HCT116 (cell line): ENCODE data around the gene CIAO2B.

Source experiments
- CTCF ChIP-seq, 3 experiments: fragments of 200-600 bp in 1 of 3; sonication (generic) in 1 of 3; IDR thresholded peaks in 2 of 3; conservative IDR thresholded peaks in 1 of 3; 2 replicates each; pipeline ENCODE4 v1.5.1; 2012 to 2017; ENCODE audit warnings: low read depth in 2 of 3, low read length in 2 of 3, antibody characterized with exemption in 1 of 3, borderline replicate concordance in 1 of 3, control low read depth in 1 of 3, mild to moderate bottlenecking in 1 of 3, mixed read lengths in 1 of 3, mixed run types in 1 of 3, moderate library complexity in 1 of 3; ENCODE audit not compliant: insufficient read depth in 1 of 3
- JUND ChIP-seq: IDR thresholded peaks from 2 replicates; pipeline ENCODE4 v1.6.1; 2012
- POLR2A ChIP-seq: IDR thresholded peaks from 2 replicates; pipeline ENCODE4 v1.7.0; 2011; ENCODE audit warnings: borderline replicate concordance; ENCODE audit not compliant: insufficient read depth, insufficient read length; ENCODE audit errors: extremely low read depth
- POLR2AphosphoS5 ChIP-seq: IDR thresholded peaks from 2 replicates; pipeline ENCODE4 v1.6.1; 2011; ENCODE audit warnings: mild to moderate bottlenecking, low read depth, low read length, moderate library complexity
- SIN3A ChIP-seq: IDR thresholded peaks from 2 replicates; pipeline ENCODE4 v1.6.1; 2012; ENCODE audit warnings: low read depth
- SP1 ChIP-seq: IDR thresholded peaks from 2 replicates; pipeline ENCODE4 v1.6.1; 2012; ENCODE audit warnings: low read depth
- YY1 ChIP-seq: IDR thresholded peaks from 2 replicates; pipeline ENCODE4 v1.6.1; 2011; ENCODE audit warnings: low read length, low read depth, moderate library complexity, mild to moderate bottlenecking; ENCODE audit not compliant: insufficient replicate concordance; ENCODE audit errors: extremely low read depth

GRCh38 chr16:66949472-66949871 lies 15.3 kb upstream of the CIAO2B start:
- TF ChIP-seq YY1, result no peak
- TF ChIP-seq JUND, result no peak
- no peak for TF ChIP-seq CTCF (IDR thresholded peaks at IDR 0.05 in 2 of 3, conservative IDR thresholded peaks at IDR 0.05 in 1 of 3; ENCODE audit: borderline replicate concordance in 1 of 3, insufficient read depth in 1 of 3, low read depth in 2 of 3, low read length in 2 of 3)
- no peak for TF ChIP-seq POLR2AphosphoS5
- TF ChIP-seq SIN3A, result no peak
- no peak for TF ChIP-seq SP1
- TF ChIP-seq POLR2A, result no peak
